ENCODE results near the gene OPN1MW2. TPM values are rescaled to one million over a fixed set of nuclear protein-coding genes. Genes with fewer than 3 reads are reported as not detected.

OPN1MW2 gene
- total RNA-seq, 2 donors from 2014 or later = not detected

Other genes with a start within 250 kb of the OPN1MW2 start
- gene HCFC1, start 247.9 kb upstream of the OPN1MW2 start, total RNA-seq = 10 to 100 TPM; 16.6 to 62.6 TPM
- 10 to 100 TPM in 1 of 2 donors, 1 to 10 TPM in 1; 8.8 to 10.9 TPM for gene TMEM187, start 247.0 kb upstream of the OPN1MW2 start, total RNA-seq
- 100 to 1,000 TPM in 1 of 2 donors, 10 to 100 TPM in 1; 51.6 to 105 TPM for gene IRAK1, start 199.9 kb upstream of the OPN1MW2 start, total RNA-seq
- gene MECP2, start 122.0 kb upstream of the OPN1MW2 start, total RNA-seq = 10 to 100 TPM; 27.8 to 36.3 TPM
- not detected for gene OPN1LW, start 75.5 kb upstream of the OPN1MW2 start, total RNA-seq
- gene OPN1MW, start 37.2 kb upstream of the OPN1MW2 start, total RNA-seq = not detected
- not detected for gene OPN1MW3, start 37.8 kb downstream of the OPN1MW2 start, total RNA-seq
- not detected for gene TEX28, start 75.4 kb downstream of the OPN1MW2 start, total RNA-seq
- not detected for gene TKTL1, start 76.0 kb downstream of the OPN1MW2 start, total RNA-seq
- gene FLNA, start 154.9 kb downstream of the OPN1MW2 start, total RNA-seq = 100 to 1,000 TPM; 230 to 308 TPM
- 10 to 100 TPM; 23.6 to 28.3 TPM for gene EMD, start 159.5 kb downstream of the OPN1MW2 start, total RNA-seq
- 1,000 to 10,000 TPM; 1,426 to 2,757 TPM for gene RPL10, start 178.6 kb downstream of the OPN1MW2 start, total RNA-seq
- gene DNASE1L1, start 189.5 kb downstream of the OPN1MW2 start, total RNA-seq = 10 to 100 TPM in 1 of 2 donors, 1 to 10 TPM in 1; 9.6 to 16.1 TPM
- 10 to 100 TPM; 42.0 to 97.6 TPM for gene TAFAZZIN, start 191.8 kb downstream of the OPN1MW2 start, total RNA-seq
- gene ATP6AP1, start 208.9 kb downstream of the OPN1MW2 start, total RNA-seq = 10 to 100 TPM; 49.8 to 51.4 TPM
- 10 to 100 TPM; 68.5 to 83.4 TPM for gene GDI1, start 217.4 kb downstream of the OPN1MW2 start, total RNA-seq
- gene FAM50A, start 224.4 kb downstream of the OPN1MW2 start, total RNA-seq = 10 to 100 TPM; 14.5 to 48.8 TPM
- gene PLXNA3, start 238.5 kb downstream of the OPN1MW2 start, total RNA-seq = 10 to 100 TPM in 1 of 2 donors, 1 to 10 TPM in 1; 7.3 to 19.1 TPM